Astrocyte of the hippocampus (primary cell): ENCODE measurements around the gene WDR72.

Source experiments
- DNase-seq: peaks from one replicate; pipeline ENCODE4 v3.0.0; 2011; ENCODE audit warnings: low read depth, low spot score

The WDR72 gene

GRCh38 chr15:53535886-53536285, 223.6 kb downstream of the WDR72 start:
- no peak for DNase-seq

GRCh38 chr15:53534105-53534839, 225.2 kb downstream of the WDR72 start:
- no peak for DNase-seq

- DNase-seq = peak; percentile 51
Measured at GRCh38 chr15:53530761-53531160, 228.7 kb downstream of the WDR72 start.

- no peak for DNase-seq
Measured at GRCh38 chr15:53527996-53528395, 231.5 kb downstream of the WDR72 start.

- no peak for DNase-seq
Measured at GRCh38 chr15:53525894-53526293, 233.6 kb downstream of the WDR72 start.

DNA sequence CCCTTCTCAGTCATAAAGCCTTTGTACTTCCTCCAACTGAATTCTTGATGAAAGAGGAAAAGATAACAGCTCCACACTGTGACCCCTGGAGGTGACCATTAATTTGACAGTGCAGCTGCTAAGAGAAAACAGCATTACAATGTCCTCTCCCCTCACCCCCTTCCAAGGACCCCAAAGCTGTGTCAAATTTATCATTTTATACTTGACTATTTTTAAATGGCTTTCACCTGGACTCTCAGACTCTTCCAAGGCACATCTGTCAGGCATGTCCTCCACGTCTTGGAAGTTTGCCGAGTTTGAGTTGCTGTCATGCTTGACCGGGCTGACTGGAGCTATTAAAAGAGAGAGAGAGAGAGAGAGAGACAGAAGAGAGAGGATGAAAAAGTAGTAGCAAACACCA, 236.5 kb downstream of the WDR72 start:
- peak; percentile 13 for DNase-seq

DNA sequence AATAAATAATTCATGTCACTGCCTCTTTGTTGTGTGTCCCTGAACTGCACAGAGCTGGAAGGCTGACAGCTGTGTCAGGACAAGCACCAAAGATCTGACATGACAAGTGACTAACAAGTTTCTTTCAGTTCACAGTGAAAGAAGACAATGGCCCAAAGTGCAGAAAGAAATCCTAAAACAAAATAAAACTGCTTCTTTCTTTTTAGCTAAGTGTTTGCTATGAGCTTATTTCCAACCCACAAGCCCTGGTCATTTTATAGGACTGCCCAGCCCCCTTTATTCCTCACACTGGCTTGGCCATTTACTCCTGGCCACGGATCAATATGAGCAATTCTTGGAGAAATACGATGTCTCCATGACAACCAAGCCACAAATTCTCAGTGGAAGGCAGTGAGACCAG, 238.5 kb downstream of the WDR72 start:
- DNase-seq = peak; percentile 74

DNA sequence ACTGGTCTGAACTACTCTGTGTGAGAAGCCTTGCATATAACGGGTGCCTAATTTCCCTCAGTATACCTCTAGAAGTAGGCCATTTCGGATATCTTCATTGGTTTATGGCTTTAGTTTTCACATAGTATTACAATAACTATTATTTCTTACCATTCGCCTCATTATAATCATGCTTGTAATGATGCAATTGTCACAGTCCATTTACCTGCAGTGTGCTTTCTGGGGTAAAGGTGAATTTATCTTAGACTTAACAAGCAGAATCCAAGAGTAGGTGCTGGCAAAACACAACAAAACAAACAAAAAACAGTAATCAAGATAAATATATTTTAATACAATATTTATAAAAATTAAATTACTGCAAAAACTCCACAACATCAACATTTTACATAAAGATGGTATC, 246.0 kb downstream of the WDR72 start:
- DNase-seq = no peak

DNA sequence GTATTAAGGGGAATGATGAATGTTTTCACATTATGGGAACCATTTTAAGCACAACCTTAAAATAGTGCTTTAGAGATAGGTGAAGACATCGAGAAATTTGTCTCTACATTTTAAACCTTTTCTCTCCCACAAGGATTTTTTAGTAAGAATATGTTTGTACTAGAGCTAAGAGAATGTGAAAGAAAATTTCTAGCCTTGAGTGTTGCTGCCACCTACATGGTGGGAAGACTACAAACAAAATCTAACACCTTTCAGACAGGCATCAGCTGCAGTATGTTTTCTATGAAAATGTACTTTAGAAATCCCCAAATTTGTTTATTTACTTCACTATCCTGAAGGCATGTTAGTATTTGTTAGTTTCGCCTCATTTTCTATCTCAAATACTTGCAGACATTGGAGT, 247.4 kb downstream of the WDR72 start:
- no peak for DNase-seq

- no peak for DNase-seq
Measured at GRCh38 chr15:53511175-53511574, 248.3 kb downstream of the WDR72 start.

DNA sequence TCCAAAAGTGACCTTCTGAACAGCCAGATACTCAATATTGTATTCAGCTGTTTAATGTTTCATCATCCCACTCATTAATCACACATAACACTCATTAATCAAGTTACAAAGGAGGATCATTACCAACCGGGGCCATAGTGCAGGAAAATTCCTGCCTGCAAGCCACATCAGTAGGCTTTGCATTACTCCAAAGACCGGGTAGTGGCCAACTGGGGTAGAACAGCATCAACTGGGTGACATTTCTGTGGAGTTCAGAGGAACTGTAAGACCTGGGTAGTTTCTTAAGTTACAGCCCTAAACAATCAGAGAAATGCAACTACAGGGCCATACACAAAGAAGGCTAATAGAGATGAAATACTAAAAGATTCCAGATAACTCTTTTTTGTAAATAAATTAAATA, 253.1 kb downstream of the WDR72 start:
- no peak for DNase-seq

- no peak for DNase-seq
Measured at GRCh38 chr15:53498996-53499395, 260.5 kb downstream of the WDR72 start.

DNA sequence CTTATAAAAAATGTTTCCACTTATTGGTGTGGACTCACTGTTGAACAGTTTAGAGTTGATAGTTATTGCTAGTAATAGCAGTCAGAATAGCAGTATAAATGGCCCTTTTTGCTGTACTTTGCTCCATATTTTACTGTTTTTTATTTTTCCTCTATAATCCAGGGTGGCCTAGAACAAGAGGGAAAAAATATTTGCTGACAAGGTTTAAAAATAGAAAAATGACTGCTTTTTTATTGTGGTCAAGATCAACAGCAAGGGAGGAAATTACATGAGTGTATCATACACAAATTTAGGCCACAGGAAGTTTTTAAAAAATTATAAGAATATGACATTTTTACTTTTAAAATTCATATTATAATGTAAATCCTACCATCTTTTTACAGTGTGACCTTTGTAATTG, 269.1 kb downstream of the WDR72 start:
- no peak for DNase-seq

DNA sequence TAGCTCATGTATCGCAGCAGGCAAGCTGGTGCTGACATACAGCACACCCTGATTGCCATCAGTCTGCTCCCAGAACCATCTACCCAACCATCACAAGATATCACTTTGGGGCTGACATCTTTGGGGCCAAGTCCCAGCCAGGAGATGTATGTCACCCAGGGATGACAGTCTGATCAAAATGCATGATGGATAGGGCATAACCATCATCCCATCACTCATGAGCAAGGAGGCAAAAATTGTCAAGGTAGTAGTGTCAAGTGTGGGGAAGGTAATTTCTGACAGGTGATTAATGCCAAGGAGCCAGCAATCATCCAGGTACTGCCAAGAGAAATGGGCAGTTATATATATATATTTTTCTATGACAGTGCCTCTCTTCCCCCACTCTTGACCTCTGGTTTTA, 277.4 kb downstream of the WDR72 start:
- DNase-seq = no peak

GRCh38 chr15:53477981-53478766, 281.3 kb downstream of the WDR72 start:
- DNase-seq = no peak

DNA sequence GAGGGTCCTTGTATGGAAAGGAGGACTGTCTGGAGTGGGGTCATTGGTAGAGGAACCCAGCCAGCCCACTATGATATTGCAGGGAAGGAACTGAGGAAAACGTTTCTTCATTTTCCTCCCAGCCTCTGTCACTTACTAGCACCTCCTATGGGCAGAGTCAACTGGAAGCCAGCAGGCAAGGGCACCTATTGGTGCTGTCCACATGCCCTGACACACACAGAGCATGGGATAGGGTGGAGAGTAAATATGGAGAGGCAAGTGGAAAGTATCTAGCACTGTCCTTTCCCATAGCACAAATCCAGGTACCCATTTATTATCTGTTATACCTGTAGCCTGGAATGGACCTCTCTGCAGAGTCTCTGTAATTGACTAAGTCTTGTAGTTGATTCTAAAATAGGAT, 285.6 kb downstream of the WDR72 start:
- no peak for DNase-seq

DNA sequence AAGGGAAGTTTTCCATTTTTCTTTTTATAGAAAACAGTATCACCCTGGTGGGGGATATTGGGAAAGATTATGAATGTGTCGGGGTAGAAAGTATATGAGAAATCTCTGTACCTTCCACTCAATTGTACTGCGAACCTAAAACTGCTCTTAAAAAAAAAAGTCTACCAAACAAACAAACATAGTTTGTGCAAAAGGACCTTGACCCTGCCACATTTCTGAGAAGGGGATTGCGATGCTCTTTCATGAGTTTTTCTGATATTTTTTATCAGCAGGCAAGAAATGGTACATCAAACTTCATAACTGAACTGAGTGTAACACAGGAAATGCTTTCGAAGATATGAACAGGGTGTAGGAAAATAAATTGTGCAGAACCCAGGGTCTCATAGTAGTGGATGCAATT, 286.0 kb downstream of the WDR72 start:
- no peak for DNase-seq

DNA sequence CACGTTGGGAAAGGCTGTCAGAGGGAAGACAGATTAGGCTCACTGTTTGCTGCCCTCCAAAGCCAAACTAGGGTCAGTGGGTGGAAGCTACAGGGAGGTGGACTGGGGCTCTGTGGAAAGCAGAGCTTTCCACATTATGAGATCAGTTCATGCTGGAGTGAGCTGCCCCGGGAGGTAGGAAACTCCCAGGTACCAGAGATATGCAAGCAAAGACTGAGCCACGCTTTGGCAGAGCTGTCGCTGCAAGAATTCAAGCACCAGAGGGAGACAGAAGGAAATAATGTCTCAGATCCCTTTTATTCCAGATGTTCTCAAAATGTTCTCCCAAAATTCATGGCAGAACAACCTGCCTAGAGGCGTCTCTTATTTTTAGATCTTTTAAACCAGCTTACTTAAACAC, 286.6 kb downstream of the WDR72 start:
- DNase-seq = no peak

DNA sequence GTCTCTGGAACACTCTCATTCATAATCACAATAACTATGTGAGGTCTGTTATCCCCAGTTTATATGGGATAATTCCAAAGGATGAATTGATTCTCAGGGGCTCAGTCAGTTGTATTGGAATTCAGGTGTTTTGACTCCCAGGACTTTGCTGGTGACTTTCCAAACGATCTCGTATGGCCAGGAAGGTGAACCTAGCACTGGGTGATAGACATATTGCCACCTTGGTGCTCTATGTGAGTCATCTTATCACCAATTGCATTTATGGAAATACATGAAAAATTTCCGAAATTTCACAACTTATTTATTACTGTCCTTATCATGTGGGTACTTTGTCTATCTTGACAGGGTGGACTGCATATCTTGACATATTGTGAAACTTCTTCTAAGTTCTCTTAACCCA, 287.3 kb downstream of the WDR72 start:
- no peak for DNase-seq

- DNase-seq = peak; percentile 41
Measured at GRCh38 chr15:53470743-53471142, 288.7 kb downstream of the WDR72 start.

GRCh38 chr15:53469422-53469821, 290.0 kb downstream of the WDR72 start:
- no peak for DNase-seq
